Ascending aorta (tissue), 2 donors: ENCODE data around the gene ZBTB7A. TPM values are rescaled to one million over a fixed set of nuclear protein-coding genes. Genes with fewer than 3 reads are reported as not detected.

Experiments
- DNase-seq, 2 donors: peaks; one replicate each; pipeline ENCODE4 v3.0.0-alpha.2; 2019; ENCODE audit warnings: low spot score in 2 of 2
- H3K27ac ChIP-seq, 2 donors: fragments of 200-600 bp; sonication (generic); one replicate each; pipeline ENCODE4 v1.5.1; 2016 to 2017; ENCODE audit warnings: mild to moderate bottlenecking in 1 of 2
- H3K27me3 ChIP-seq: fragments of 200-600 bp; sonication (generic); one replicate; pipeline ENCODE4 v1.5.1; 2017
- H3K36me3 ChIP-seq, 2 donors: fragments of 200-600 bp; sonication (generic); one replicate each; pipeline ENCODE4 v1.5.1; 2016
- H3K4me1 ChIP-seq, 2 donors: fragments of 200-600 bp; sonication (generic); one replicate each; pipeline ENCODE4 v1.5.1; 2016 to 2017; ENCODE audit warnings: mild to moderate bottlenecking in 1 of 2
- H3K4me3 ChIP-seq, 2 donors: fragments of 200-600 bp; sonication (generic); one replicate each; pipeline ENCODE4 v1.5.1; 2016 to 2017; ENCODE audit warnings: mild to moderate bottlenecking in 1 of 2
- H3K9me3 ChIP-seq, 2 donors: fragments of 200-600 bp; sonication (generic); one replicate each; pipeline ENCODE4 v1.5.1; 2016
- intact Hi-C: fragments of 100-400 bp; cut with DNase I; formaldehyde crosslinking; loops from one replicate; pipeline ENCODE4 v1.15.1; 2023
- total RNA-seq: library from RNA; depleted of rRNA; stranded (reverse); fragments of >200 nt; gene quantifications from one replicate; pipeline ENCODE4 v1.1.0, GENCODE V29; 2016
- TF ChIP-seq, protein P1 (sequence below), 3 experiments: fragments of 200-600 bp in 2 of 3; fragments of 450-650 bp in 1 of 3; sonication (generic) in 2 of 3; IDR thresholded peaks; one replicate each; pipeline ENCODE4 v1.5.1; 2016 to 2019; ENCODE audit warnings: antibody characterized with exemption in 3 of 3, mild to moderate bottlenecking in 1 of 3, moderate library complexity in 1 of 3

ZBTB7A gene
- total RNA-seq, 1 donor from 2014 or later: 76.4 TPM

- intact Hi-C loops: no loop called here
- H3K27ac ChIP-seq: no peak overlapping the region
- H3K36me3 ChIP-seq: peaks cover 76 to 93% of the 10 kb centered on the region in 2 donors
Measured at GRCh38 chr19:4112367-4112766, 45.7 kb upstream of the ZBTB7A start.

DNA sequence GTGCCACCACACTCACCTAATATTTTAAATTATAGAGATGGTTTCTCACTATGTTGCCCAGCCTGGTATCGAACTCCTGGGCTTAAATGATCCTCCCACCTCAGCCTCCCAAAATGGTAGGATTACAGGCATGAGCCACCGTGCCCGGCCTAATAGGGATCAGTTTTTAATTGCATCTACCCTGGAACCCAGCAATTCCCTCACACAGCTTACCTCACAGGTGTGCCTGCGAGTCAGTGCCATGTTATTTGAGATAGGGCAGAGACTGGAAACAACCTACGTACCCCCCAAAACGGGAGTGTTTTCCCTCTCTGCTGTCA is 42.9 kb upstream of the ZBTB7A start:
- H3K27ac ChIP-seq: no peak overlapping the region
- H3K9me3 ChIP-seq: no peaks in the 10 kb centered on the region
- intact Hi-C loops: no loop called here
- no peak for DNase-seq
- TF ChIP-seq, protein P1, sequence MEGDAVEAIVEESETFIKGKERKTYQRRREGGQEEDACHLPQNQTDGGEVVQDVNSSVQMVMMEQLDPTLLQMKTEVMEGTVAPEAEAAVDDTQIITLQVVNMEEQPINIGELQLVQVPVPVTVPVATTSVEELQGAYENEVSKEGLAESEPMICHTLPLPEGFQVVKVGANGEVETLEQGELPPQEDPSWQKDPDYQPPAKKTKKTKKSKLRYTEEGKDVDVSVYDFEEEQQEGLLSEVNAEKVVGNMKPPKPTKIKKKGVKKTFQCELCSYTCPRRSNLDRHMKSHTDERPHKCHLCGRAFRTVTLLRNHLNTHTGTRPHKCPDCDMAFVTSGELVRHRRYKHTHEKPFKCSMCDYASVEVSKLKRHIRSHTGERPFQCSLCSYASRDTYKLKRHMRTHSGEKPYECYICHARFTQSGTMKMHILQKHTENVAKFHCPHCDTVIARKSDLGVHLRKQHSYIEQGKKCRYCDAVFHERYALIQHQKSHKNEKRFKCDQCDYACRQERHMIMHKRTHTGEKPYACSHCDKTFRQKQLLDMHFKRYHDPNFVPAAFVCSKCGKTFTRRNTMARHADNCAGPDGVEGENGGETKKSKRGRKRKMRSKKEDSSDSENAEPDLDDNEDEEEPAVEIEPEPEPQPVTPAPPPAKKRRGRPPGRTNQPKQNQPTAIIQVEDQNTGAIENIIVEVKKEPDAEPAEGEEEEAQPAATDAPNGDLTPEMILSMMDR (IDR thresholded peaks at IDR 0.05): no peak
- H3K4me3 ChIP-seq: no peak overlapping the region
- H3K27me3 ChIP-seq: no peaks in the 10 kb centered on the region
- H3K4me1 ChIP-seq: no peaks in the 10 kb centered on the region
- peaks cover 66 to 82% of the 10 kb centered on the region in 2 donors for H3K36me3 ChIP-seq

More at GRCh38 chr19:4112367-4112766, 45.7 kb upstream of the ZBTB7A start:
- no peaks in the 10 kb centered on the region for H3K27me3 ChIP-seq
- no peak for DNase-seq
- TF ChIP-seq, protein P1 (IDR thresholded peaks at IDR 0.05): no peak
- H3K9me3 ChIP-seq: no peaks in the 10 kb centered on the region
- H3K4me1 ChIP-seq: no peaks in the 10 kb centered on the region
- no peak overlapping the region for H3K4me3 ChIP-seq

DNA sequence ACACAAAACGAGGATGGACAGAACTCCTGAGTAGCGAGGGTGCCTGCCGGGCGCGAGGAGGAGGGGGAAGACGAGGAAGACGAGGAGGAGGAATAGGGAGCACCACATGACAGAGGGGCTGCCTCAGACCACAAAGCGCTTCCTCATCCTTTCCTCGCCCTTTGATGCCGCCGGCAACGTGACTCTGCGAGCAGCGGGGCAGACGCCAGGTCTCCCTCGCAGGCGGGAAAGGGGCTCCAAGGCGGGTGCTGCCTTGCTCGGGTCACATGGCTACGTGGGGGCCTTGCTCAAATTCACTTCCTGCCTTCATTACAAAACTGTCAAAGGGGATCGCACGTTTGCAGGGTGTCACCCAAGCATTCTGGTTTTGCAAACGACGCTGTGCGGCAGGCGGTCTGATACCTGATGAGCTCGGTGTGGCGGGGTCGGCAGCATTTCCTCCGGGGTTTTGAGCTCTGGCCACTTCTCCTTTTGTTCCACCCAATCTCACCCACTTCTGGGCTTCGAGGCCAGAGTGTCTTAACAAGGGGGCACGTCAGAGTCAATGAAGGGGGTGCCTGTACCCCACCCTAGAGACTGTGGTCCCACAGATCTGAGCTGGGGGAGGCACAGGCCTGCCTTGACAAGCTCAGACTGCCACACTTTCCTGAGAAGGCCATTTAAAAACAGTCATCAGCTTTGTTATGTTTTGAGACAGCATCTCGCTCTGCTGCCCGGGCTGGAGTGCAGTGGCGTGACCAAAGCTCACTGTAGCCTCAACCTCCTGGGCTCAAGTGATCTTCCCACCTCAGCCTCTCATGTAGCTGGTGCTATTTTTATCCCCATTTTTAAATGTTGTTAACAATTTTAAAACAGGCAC is 42.3 kb upstream of the ZBTB7A start:
- TF ChIP-seq, protein P1 (IDR thresholded peaks at IDR 0.05): no peak
- H3K4me3 ChIP-seq: no peak overlapping the region
- H3K27ac ChIP-seq: no peak overlapping the region
- H3K4me1 ChIP-seq: no peaks in the 10 kb centered on the region
- intact Hi-C loops: no loop called here
- H3K27me3 ChIP-seq: no peaks in the 10 kb centered on the region
- peaks cover 60 to 82% of the 10 kb centered on the region in 2 donors for H3K36me3 ChIP-seq
- DNase-seq: no peak
- no peaks in the 10 kb centered on the region for H3K9me3 ChIP-seq

GRCh38 chr19:4103080-4103433 is 36.4 kb upstream of the ZBTB7A start:
- Histone ChIP-seq H3K4me1 (no peaks in the 10 kb centered on the region), H3K27ac (no peak overlapping the region), H3K36me3 (peaks cover 53 to 74% of the 10 kb centered on the region in 2 donors), H3K9me3 (no peaks in the 10 kb centered on the region), H3K27me3 (no peaks in the 10 kb centered on the region), H3K4me3 (no peak overlapping the region)
- no peak for DNase-seq
- intact Hi-C loops: no loop called here
- TF ChIP-seq, protein P1 (IDR thresholded peaks at IDR 0.05): no peak

- Histone ChIP-seq H3K4me1 (peaks cover 0 to 1% of the 10 kb centered on the region in 2 donors), H3K4me3 (no peak overlapping the region), H3K27me3 (no peaks in the 10 kb centered on the region), H3K9me3 (no peaks in the 10 kb centered on the region), H3K27ac (no peak overlapping the region), H3K36me3 (peaks cover 53 to 69% of the 10 kb centered on the region in 2 donors)
- TF ChIP-seq, protein P1 (IDR thresholded peaks at IDR 0.05): no peak
- intact Hi-C loops: no loop called here
- no peak for DNase-seq
Measured at GRCh38 chr19:4102339-4103079, 35.8 kb upstream of the ZBTB7A start.
